WERI-Rb-1 (cell line): ENCODE data around the gene CCDC106.

Source experiments
- DNase-seq: peaks from one replicate; pipeline ENCODE4 v3.0.0-alpha.2; 2020
- H3K27ac ChIP-seq: fragments of 250-450 bp; sonication (Bioruptor Pico); 2 replicates; pipeline ENCODE4 v1.5.1; 2020; ENCODE audit warnings: mild to moderate bottlenecking, moderate library complexity
- H3K27me3 ChIP-seq: fragments of 250-450 bp; sonication (Bioruptor Pico); 2 replicates; pipeline ENCODE4 v1.5.1; 2021; ENCODE audit warnings: mild to moderate bottlenecking, low read depth, moderate library complexity; ENCODE audit not compliant: insufficient read depth, severe bottlenecking
- H3K36me3 ChIP-seq: fragments of 250-450 bp; sonication (Bioruptor Pico); 2 replicates; pipeline ENCODE4 v1.5.1; 2020; ENCODE audit warnings: mild to moderate bottlenecking, moderate library complexity
- H3K4me3 ChIP-seq: 2 replicates; pipeline ENCODE4 v1.5.1; 2011; ENCODE audit warnings: low read depth, mild to moderate bottlenecking, control low read depth, low read length
- H3K9me3 ChIP-seq: fragments of 250-450 bp; sonication (Bioruptor Pico); 2 replicates; pipeline ENCODE4 v1.5.1; 2021; ENCODE audit warnings: mild to moderate bottlenecking, moderate library complexity; ENCODE audit not compliant: severe bottlenecking
- TF ChIP-seq, protein P1 (sequence below): IDR thresholded peaks from 2 replicates; pipeline ENCODE4 v1.5.1; 2011; ENCODE audit warnings: low read depth, mild to moderate bottlenecking, control low read depth, inconsistent platforms, low read length

Gene CCDC106

GRCh38 chr19:55671054-55671378, 23.0 kb downstream of the CCDC106 start:
- Histone ChIP-seq H3K36me3 (peaks cover 69% of the 10 kb centered on the region), H3K9me3 (no peaks in the 10 kb centered on the region), H3K27me3 (no peaks in the 10 kb centered on the region), H3K27ac (no peak overlapping the region), H3K4me3 (no peak overlapping the region)
- TF ChIP-seq, protein P1, sequence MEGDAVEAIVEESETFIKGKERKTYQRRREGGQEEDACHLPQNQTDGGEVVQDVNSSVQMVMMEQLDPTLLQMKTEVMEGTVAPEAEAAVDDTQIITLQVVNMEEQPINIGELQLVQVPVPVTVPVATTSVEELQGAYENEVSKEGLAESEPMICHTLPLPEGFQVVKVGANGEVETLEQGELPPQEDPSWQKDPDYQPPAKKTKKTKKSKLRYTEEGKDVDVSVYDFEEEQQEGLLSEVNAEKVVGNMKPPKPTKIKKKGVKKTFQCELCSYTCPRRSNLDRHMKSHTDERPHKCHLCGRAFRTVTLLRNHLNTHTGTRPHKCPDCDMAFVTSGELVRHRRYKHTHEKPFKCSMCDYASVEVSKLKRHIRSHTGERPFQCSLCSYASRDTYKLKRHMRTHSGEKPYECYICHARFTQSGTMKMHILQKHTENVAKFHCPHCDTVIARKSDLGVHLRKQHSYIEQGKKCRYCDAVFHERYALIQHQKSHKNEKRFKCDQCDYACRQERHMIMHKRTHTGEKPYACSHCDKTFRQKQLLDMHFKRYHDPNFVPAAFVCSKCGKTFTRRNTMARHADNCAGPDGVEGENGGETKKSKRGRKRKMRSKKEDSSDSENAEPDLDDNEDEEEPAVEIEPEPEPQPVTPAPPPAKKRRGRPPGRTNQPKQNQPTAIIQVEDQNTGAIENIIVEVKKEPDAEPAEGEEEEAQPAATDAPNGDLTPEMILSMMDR: no peak
- no peak for DNase-seq

- H3K27ac ChIP-seq: no peak overlapping the region
- peaks cover 66% of the 10 kb centered on the region for H3K36me3 ChIP-seq
- H3K4me3 ChIP-seq: no peak overlapping the region
- no peak for DNase-seq
- no peaks in the 10 kb centered on the region for H3K27me3 ChIP-seq
- TF ChIP-seq, protein P1: no peak
- H3K9me3 ChIP-seq: no peaks in the 10 kb centered on the region
Measured at GRCh38 chr19:55672418-55672817, 24.4 kb downstream of the CCDC106 start.

DNA sequence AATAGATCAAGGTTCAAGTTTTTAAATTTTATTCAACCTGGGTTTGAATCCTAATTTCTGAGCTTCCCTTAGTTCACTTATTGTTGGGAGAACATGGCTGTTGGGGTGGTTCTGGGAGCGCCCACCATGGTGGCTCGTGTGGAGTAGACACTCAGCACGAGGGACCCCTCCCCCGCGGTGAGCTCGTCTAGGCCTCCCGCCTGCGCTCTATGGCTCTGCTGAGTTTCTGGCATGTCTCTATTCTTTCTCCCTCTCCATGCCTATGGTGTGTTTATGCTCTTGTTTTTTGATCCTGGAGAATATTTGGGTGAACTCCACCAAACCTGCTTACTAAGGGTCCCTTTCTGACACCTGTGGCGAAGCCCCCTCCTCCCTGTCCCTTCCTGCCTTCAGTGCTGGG, 25.5 kb downstream of the CCDC106 start:
- TF ChIP-seq, protein P1: no peak
- H3K9me3 ChIP-seq: no peaks in the 10 kb centered on the region
- no peaks in the 10 kb centered on the region for H3K27me3 ChIP-seq
- H3K4me3 ChIP-seq: no peak overlapping the region
- H3K27ac ChIP-seq: peak overlapping the region; percentile 52
- peaks cover 68% of the 10 kb centered on the region for H3K36me3 ChIP-seq
- no peak for DNase-seq

DNA sequence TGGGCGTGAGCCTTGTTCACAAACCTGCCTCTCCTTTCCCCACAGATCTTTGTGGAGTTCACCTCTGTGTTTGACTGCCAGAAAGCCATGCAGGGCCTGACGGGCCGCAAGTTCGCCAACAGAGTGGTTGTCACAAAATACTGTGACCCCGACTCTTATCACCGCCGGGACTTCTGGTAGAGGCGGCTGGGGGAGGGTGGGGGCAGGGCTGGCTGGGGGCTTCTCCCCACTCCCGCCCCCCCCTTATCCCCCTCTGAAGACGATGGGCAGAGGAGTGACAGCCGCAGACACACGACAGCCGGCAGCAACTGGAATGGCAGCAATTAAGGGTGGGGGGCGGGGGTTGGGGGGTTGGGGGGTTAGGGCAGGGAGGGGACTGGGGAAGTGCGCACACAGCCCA, 25.9 kb downstream of the CCDC106 start:
- TF ChIP-seq, protein P1: no peak
- no peaks in the 10 kb centered on the region for H3K27me3 ChIP-seq
- DNase-seq: no peak
- peak overlapping the region; percentile 52 for H3K27ac ChIP-seq
- no peaks in the 10 kb centered on the region for H3K9me3 ChIP-seq
- H3K4me3 ChIP-seq: no peak overlapping the region
- H3K36me3 ChIP-seq: peaks cover 69% of the 10 kb centered on the region

DNA sequence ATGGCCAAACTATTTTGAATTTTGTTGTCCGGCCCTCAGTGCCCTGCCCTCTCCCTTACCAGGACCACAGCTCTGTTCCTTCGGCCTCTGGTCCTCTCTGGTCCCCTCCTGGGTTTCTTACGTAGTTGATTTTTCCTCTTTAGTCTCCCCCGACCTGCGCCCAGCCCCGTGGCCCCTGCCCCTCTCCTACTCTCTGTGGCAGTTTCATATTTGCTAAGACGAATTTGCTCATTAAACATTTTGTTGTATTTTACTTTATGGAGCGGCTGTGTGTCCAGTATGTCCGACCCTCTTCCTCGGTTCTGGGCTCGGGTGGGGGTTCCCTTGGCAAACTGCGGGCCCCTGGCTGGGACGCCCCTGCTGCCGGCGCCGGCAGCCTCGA, 26.4 kb downstream of the CCDC106 start:
- Histone ChIP-seq H3K27ac (peak overlapping the region; percentile 78), H3K36me3 (peaks cover 69% of the 10 kb centered on the region), H3K4me3 (peak overlapping the region; percentile 93), H3K27me3 (no peaks in the 10 kb centered on the region), H3K9me3 (no peaks in the 10 kb centered on the region)
- no peak for DNase-seq
- TF ChIP-seq, protein P1: no peak

GRCh38 chr19:55674841-55675660, 27.0 kb downstream of the CCDC106 start, which contains the start of gene EPN1:
EPN1 (plus strand) TSS chr19:55675226; CDS start chr19:55678628, 3,402 bp downstream.
- H3K36me3 ChIP-seq: peaks cover 69% of the 10 kb centered on the region
- peak within 1 kb of the TSS; percentile 93 for H3K4me3 ChIP-seq
- peak; percentile 97 for DNase-seq
- H3K27ac ChIP-seq: peak within 1 kb of the TSS; percentile 78
- no peaks in the 10 kb centered on the region for H3K9me3 ChIP-seq
- no peaks in the 10 kb centered on the region for H3K27me3 ChIP-seq
- TF ChIP-seq, protein P1: no peak
